ENCODE measurements around the gene SCG5.

- TF ChIP-seq CTCF (IDR thresholded peaks at IDR 0.05) (no peak), POLR2A (IDR thresholded peaks at IDR 0.05) (no peak)
These were observed 34.7 kb downstream of the SCG5 start for GRCh38 chr15:32676169-32676568.

Measured in right lobe of liver (tissue), 4 donors.